Erythroblast (primary cell): ENCODE measurements around the gene RPL14.

Experiments used
- GATA1 ChIP-seq: IDR thresholded peaks from 2 replicates; pipeline ENCODE4 v1.6.1; 2011; ENCODE audit warnings: low read depth, mild to moderate bottlenecking, control low read depth, low read length, moderate library complexity
- POLR2A ChIP-seq: IDR thresholded peaks from 2 replicates; pipeline ENCODE4 v1.6.1; 2011; ENCODE audit warnings: mild to moderate bottlenecking, low read length

- no peak for TF ChIP-seq POLR2A
- TF ChIP-seq GATA1, result no peak
These were observed 1.8 kb upstream of the RPL14 start for GRCh38 chr3:40455328-40455727.
